ENCODE data around the gene CEP72.
"Not testable (repeated sequence)": the region's sequence is repeated elsewhere in the genome, so short reads cannot be mapped to it uniquely, and the experiment has no call there.

Gene CEP72

GRCh38 chr5:611731-612486 lies at the start of gene CEP72:
CEP72 (plus strand) TSS chr5:612340; CDS start chr5:612362, 22 bp downstream.
- DNase-seq, result peak; percentile 56 to 80

- DNase-seq, result no peak
Measured at GRCh38 chr5:565782-566440, 46.2 kb upstream of the CEP72 start.

GRCh38 chr5:566636-567309 lies 45.4 kb upstream of the CEP72 start:
- DNase-seq, result no peak

DNA sequence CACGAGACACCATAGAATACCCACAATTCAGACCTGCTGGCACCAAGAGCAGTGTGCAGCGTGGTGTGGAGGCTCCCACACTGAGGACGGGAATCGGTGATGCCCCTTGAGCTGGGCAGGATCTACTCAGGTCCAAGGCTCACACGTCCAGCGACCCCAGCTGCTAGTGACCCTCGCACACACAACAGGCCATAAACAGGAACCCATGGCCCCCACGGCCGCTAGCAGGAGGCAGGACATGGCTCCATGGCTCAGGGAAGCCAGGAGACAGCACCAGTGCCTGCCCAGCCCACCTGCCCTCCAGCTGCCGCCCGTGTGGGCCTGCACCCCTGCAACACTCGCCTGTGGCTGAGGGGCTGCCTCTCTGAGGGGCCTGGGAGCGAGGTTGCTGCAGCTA lies 44.5 kb upstream of the CEP72 start:
- DNase-seq, result no peak

DNA sequence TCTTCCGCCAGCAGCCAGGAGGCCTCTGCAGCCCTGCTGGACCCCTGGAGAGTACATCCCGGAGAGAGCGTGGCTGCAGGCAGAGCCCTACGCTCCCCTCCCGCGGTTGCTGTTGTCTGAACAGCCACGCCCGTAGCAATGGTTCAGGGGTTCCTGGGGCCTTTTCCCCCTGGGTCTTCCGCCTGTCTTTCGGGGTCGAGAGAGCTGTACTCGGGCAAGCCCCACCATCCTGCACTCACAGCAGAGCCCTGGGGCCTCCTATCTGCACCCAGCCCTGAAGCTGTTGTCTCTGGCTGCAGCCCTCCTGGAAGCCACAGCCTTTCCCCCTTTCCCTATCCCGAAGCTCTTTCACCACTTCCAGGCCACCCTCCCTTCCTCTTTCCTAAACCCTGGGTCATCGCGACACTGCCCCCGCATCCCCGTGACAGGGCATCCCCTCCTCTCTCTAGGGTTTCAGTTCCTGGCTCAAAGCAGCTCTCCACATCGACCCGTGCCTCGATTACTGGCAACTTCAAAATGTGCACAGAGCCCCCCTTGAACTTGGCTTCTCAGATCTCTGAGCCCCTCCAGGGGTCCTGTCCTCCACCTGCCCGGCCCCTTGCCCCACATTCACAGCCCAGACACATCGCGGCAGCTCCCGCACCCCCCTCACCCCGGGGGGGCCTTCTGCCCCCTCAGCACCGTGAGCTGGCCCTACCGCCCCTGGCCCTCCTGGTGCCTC lies 43.9 kb upstream of the CEP72 start:
- DNase-seq, result no peak

DNA sequence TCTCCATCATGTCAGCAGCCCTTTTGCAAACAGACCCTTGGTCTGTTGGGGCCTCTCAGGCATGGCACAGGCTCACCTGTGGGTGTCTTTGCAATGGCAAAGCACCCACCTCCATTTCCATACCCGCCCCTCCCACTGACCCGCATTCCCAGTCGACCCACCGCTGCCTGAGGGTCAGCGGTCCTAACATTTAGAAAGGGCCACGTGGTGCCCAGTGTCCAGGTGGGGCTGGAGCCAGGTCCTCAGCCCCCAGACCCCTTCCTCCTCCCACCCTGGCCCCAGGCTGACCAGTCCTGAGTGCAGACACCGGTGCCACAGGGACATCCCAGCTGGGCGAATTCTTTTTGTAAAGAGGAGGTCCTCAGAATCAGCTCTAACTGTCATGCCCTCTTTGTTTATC lies 43.3 kb upstream of the CEP72 start:
- DNase-seq, result no peak

- DNase-seq, result no peak
Measured at GRCh38 chr5:569358-569867, 42.7 kb upstream of the CEP72 start.

GRCh38 chr5:569868-570361 lies 42.2 kb upstream of the CEP72 start:
- DNase-seq, result no peak

DNA sequence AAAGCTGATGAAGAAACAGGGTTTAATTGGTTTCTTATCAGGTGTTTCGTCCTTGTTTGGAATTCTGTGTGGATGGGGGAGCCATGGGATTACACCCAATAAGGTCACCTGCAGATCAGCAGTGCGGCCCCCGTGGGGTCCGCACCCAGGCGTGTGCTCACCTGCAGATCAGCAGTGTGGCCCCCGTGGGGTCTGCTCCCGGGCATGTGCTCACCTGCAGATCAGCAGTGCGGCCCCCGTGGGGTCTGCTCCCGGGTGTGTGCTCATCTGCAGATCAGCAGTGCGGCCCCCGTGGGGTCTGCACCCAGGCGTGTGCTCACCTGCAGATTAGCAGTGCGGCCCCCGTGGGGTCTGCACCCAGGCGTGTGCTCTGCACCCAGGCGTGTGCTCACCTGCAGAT lies 41.7 kb upstream of the CEP72 start:
- no peak for DNase-seq

GRCh38 chr5:570886-571285 lies 41.3 kb upstream of the CEP72 start:
- no peak for DNase-seq

- DNase-seq, result no peak
Measured at GRCh38 chr5:571791-572190, 40.3 kb upstream of the CEP72 start.

DNA sequence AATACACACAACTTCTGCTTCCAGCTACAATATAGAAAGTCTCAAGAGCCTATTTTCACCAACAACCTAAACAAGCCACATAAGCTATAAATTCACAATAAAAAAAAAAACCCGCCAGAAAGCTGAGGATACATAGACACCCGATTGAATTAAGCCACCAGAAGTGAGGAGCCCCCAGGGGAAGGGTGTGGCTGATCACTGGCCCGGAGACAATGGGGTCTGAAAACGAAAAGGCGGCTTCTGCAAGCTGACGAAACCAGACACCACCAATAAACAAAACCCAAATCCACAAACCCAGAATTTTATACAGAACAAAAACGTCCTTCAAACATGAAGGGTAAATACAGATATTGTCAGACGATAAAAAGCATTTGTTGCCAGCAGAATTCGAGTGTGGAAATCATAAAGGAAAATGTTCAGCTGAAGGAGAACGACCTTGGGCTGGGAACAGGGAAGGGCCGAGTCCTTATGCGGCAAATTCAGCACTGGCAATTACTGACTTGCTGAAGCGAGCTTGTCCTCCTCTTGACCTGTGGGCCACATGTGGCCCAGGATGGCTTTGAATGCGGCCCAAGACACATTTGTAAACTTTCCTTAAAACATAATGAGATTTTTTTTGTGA lies 39.6 kb upstream of the CEP72 start:
- DNase-seq, result peak; percentile 56 to 67

- DNase-seq, result no peak
Measured at GRCh38 chr5:573206-573605, 38.9 kb upstream of the CEP72 start.

GRCh38 chr5:573976-574375 lies 38.2 kb upstream of the CEP72 start:
- DNase-seq, result no peak

GRCh38 chr5:574906-575305 lies 37.2 kb upstream of the CEP72 start:
- DNase-seq, result no peak

DNA sequence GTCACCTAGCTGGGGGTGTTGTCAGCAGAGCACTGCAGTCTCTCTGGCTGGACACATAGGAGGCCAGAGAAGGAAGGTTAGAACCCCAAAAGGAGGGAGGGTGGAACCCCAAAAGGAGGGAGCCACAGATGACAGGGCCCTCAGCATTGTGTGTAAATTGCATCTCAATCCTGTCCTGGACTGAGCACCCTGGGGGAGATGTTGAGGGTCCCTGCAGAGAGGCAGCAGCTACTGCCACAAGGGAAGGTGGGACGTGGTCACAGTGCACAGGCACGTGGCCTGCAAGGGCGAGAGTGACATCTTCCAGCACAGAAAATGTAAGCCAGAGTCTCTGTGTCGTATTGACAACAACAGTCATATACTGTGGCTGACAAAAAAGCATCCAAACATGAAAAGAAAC lies 36.5 kb upstream of the CEP72 start:
- no peak for DNase-seq

DNA sequence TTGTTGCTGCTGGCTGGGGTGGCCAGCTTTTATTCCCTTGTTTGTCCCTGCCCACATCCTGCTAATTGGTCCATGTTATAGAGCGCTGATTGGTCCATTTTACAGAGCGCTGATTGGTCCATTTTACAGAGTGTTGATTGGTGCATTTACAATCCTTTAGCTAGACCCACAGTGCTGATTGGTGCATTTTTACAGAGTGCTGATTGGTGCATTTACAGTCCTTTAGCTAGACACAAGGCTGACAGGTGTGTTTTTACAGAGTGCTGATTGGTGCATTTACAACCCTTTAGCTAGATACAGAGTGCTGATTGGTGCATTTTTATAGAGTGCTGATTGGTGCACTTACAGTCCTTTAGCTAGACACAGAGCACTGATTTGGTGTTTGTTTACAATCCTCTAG lies 34.9 kb upstream of the CEP72 start:
- not testable (repeated sequence) for DNase-seq

- no peak for DNase-seq
Measured at GRCh38 chr5:577800-578199, 34.3 kb upstream of the CEP72 start.

DNA sequence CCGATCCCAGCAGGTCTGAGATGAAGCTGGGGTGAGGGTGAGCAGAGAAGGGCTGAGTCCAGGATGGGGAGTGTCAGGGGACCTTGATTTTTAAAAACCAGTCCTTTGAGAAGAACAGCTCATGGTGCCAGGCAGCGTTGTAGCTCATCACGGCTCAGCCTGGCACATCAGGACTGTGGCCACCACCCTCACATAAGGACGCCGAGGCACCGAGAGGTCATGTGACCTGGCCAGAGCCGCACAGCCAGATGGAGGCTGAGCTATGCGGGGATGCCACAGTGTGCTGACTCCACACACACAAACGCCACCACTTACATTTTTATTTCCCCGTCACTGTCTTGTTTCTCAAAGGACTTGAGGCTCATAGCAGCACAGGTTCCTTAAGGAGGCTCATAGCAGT lies 32.9 kb upstream of the CEP72 start:
- no peak for DNase-seq

DNA sequence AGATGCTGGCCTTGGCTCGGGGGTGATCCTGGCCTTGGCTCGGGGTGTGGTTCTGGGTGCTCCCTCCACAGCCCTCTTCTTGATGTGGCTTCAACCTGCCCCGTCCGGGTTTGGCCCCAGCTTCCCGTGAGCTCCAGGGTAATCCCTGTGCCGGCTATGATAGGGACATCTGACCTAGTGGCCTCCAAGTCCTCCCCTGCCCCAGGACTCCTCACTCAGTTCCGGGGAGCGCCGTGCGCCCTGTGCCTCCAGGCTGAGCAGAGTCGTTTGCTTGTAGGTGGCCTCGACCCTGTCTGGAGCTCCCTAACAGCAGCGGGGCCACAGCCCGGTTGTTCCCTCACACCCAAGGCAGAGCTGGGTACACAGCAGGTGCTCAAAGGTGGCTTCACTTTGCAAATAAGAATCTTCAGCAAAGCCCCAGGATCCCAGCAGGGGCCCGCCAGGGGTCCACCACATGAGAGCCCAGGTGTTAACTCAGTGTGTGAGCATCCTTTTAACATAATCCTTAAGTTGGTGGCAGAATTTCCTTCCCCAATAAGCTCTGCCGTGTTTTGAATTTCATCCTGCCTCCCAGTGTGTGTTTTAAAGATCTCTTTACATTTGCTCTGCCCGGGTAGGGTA lies 32.3 kb upstream of the CEP72 start:
- DNase-seq, result no peak

GRCh38 chr5:580436-580835 lies 31.7 kb upstream of the CEP72 start:
- DNase-seq, result no peak

DNA sequence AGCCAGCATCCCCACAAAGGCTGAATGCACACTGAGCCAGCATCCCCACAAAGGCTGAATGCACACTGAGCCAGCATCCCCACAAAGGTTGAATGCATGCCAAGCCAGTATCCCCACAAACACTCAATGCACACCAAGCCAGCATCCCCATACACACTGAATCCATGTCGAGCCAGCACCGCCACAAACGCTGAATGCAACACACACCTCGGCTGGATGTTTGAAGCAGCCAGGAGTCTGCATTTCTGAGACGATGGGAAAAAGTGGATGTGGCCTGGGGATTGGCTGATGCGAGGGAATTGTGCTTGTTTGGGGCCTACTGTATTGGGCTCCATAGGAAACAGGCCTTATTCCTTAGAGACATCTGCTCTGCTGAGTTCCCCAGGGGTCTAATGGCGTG lies 30.9 kb upstream of the CEP72 start:
- no peak for DNase-seq
